ENCODE results near the gene ATXN3L. TPM values are rescaled to one million over a fixed set of nuclear protein-coding genes. Genes with fewer than 3 reads are reported as not detected.

Gene ATXN3L
- total and polyA plus RNA-seq, 2 donors from 2014 or later, result not detected

GRCh38 chrX:13357925-13358324 is 38.1 kb upstream of the ATXN3L start:
- intact Hi-C loops (cut with DNase I), result no loop called here
- Histone ChIP-seq H3K4me1 (ENCODE audit: control insufficient read depth in 2 of 3, insufficient read depth in 2 of 3, low read depth in 1 of 3, low read length in 3 of 3) (no peaks in the 10 kb centered on the region), H3K9me3 (ENCODE audit: control insufficient read depth in 2 of 3, insufficient read depth in 1 of 3, low read length in 3 of 3) (no peaks in the 10 kb centered on the region), H3K36me3 (ENCODE audit: control insufficient read depth in 2 of 3, insufficient read depth in 3 of 3, low read length in 3 of 3) (no peaks in the 10 kb centered on the region), H3K4me3 (ENCODE audit: low read length in 3 of 3) (no peak overlapping the region), H3K27ac (ENCODE audit: low read depth in 2 of 2, low read length in 2 of 2) (no peak overlapping the region), H3K9ac (ENCODE audit: low read length in 3 of 3) (no peak overlapping the region), H3K27me3 (ENCODE audit: control insufficient read depth, insufficient read depth, low read length) (no peaks in the 10 kb centered on the region)
- TF ChIP-seq CTCF (IDR thresholded peaks at IDR 0.05; ENCODE audit: borderline replicate concordance, extremely low read depth, insufficient read depth), result no peak
- no peak for FAIRE-seq
- DNase-seq, result no peak

DNA sequence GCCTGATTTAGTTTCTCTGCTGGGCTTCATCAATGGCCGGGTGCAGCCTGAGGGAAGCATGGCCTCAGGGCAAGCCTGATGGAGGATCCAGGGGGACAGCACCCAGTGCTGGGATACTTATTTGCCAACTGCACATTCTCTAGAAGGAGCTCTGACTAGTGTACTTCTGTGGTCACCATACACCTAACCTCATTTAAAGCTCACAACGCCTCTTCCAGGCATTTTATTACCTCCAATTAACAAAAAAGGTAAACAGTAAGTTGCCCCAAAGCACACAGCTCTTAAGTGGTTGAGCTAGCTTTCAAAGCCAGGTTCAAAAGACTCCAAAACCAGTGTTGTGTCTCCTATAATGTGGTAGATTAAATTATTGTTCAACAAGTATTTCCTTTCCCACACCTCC is 26.8 kb upstream of the ATXN3L start:
- Histone ChIP-seq H3K27ac (ENCODE audit: low read depth in 2 of 2, low read length in 2 of 2) (no peak overlapping the region), H3K27me3 (ENCODE audit: control insufficient read depth, insufficient read depth, low read length) (peaks cover 5% of the 10 kb centered on the region), H3K9ac (ENCODE audit: low read length in 3 of 3) (no peak overlapping the region), H3K4me1 (ENCODE audit: control insufficient read depth in 2 of 3, insufficient read depth in 2 of 3, low read depth in 1 of 3, low read length in 3 of 3) (no peaks in the 10 kb centered on the region), H3K4me3 (ENCODE audit: low read length in 3 of 3) (no peak overlapping the region), H3K36me3 (ENCODE audit: control insufficient read depth in 2 of 3, insufficient read depth in 3 of 3, low read length in 3 of 3) (no peaks in the 10 kb centered on the region), H3K9me3 (ENCODE audit: control insufficient read depth in 2 of 3, insufficient read depth in 1 of 3, low read length in 3 of 3) (no peaks in the 10 kb centered on the region)
- FAIRE-seq, result no peak
- intact Hi-C loops (cut with DNase I), result no loop called here
- no peak for DNase-seq
- no peak for TF ChIP-seq CTCF (IDR thresholded peaks at IDR 0.05; ENCODE audit: borderline replicate concordance, extremely low read depth, insufficient read depth)

DNA sequence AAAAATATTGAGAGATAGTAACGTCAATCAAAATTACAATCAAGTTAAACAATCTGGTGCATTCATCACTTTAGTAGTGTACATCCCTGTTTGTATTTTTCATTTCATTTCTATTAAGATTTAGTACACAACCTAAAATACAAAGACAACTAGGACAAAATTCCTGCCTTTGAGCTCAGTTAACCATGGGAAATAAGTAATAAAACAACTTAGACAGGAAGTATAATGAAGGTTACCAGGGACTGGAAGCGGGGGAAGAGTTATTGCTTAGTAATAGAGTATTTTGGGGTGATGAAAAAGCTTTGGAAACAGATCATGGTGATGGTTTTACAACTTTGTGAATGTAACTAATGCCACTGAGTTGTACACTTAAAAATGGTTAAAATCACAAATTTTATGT is 25.6 kb upstream of the ATXN3L start:
- H3K27ac ChIP-seq (ENCODE audit: low read depth in 2 of 2, low read length in 2 of 2), result no peak overlapping the region
- H3K9ac ChIP-seq (ENCODE audit: low read length in 3 of 3), result no peak overlapping the region
- no peak for TF ChIP-seq CTCF (IDR thresholded peaks at IDR 0.05; ENCODE audit: borderline replicate concordance, extremely low read depth, insufficient read depth)
- H3K36me3 ChIP-seq (ENCODE audit: control insufficient read depth in 2 of 3, insufficient read depth in 3 of 3, low read length in 3 of 3), result no peaks in the 10 kb centered on the region
- peaks cover 5% of the 10 kb centered on the region for H3K27me3 ChIP-seq (ENCODE audit: control insufficient read depth, insufficient read depth, low read length)
- H3K4me1 ChIP-seq (ENCODE audit: control insufficient read depth in 2 of 3, insufficient read depth in 2 of 3, low read depth in 1 of 3, low read length in 3 of 3), result no peaks in the 10 kb centered on the region
- no peaks in the 10 kb centered on the region for H3K9me3 ChIP-seq (ENCODE audit: control insufficient read depth in 2 of 3, insufficient read depth in 1 of 3, low read length in 3 of 3)
- H3K4me3 ChIP-seq (ENCODE audit: low read length in 3 of 3), result no peak overlapping the region
- peak in 2 of 5 donors; percentile 28 to 54 for DNase-seq
- FAIRE-seq, result peak; percentile 41
- intact Hi-C loops (cut with DNase I), result no loop called here

DNA sequence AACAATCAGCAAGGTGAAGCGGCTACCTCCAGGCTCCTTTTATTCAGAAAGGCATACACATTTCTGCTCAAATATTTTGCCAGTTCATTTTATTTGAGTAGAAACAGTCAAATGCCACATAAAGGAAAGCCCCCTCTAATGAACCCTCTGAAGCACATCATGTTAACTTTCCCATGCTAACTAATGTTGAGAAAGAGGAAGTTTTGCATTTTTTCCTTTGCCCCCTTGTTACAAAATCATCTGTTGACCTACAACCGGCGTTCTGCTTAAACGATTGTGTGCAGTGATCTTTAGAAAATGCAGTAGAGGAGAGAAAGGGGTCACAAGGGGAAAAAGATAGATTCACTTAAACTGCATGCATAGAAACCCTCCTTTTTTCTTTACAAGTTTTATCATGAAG is 25.2 kb upstream of the ATXN3L start:
- no peak for TF ChIP-seq CTCF (IDR thresholded peaks at IDR 0.05; ENCODE audit: borderline replicate concordance, extremely low read depth, insufficient read depth)
- Histone ChIP-seq H3K9me3 (ENCODE audit: control insufficient read depth in 2 of 3, insufficient read depth in 1 of 3, low read length in 3 of 3) (no peaks in the 10 kb centered on the region), H3K4me1 (ENCODE audit: control insufficient read depth in 2 of 3, insufficient read depth in 2 of 3, low read depth in 1 of 3, low read length in 3 of 3) (no peaks in the 10 kb centered on the region), H3K27me3 (ENCODE audit: control insufficient read depth, insufficient read depth, low read length) (peaks cover 5% of the 10 kb centered on the region), H3K9ac (ENCODE audit: low read length in 3 of 3) (no peak overlapping the region), H3K36me3 (ENCODE audit: control insufficient read depth in 2 of 3, insufficient read depth in 3 of 3, low read length in 3 of 3) (no peaks in the 10 kb centered on the region), H3K27ac (ENCODE audit: low read depth in 2 of 2, low read length in 2 of 2) (no peak overlapping the region), H3K4me3 (ENCODE audit: low read length in 3 of 3) (no peak overlapping the region)
- intact Hi-C loops (cut with DNase I), result no loop called here
- FAIRE-seq (no peak), DNase-seq (peak in 2 of 5 donors; percentile 34 to 38)

Measured in kidney (tissue), 14 donors.